GF-D8 (cell line): ENCODE measurements around the gene TMEM203.

Experiments
- DNase-seq: peaks from one replicate; lab custom pipeline; 2025; lab: John Stamatoyannopoulos, UW

The TMEM203 gene

DNA sequence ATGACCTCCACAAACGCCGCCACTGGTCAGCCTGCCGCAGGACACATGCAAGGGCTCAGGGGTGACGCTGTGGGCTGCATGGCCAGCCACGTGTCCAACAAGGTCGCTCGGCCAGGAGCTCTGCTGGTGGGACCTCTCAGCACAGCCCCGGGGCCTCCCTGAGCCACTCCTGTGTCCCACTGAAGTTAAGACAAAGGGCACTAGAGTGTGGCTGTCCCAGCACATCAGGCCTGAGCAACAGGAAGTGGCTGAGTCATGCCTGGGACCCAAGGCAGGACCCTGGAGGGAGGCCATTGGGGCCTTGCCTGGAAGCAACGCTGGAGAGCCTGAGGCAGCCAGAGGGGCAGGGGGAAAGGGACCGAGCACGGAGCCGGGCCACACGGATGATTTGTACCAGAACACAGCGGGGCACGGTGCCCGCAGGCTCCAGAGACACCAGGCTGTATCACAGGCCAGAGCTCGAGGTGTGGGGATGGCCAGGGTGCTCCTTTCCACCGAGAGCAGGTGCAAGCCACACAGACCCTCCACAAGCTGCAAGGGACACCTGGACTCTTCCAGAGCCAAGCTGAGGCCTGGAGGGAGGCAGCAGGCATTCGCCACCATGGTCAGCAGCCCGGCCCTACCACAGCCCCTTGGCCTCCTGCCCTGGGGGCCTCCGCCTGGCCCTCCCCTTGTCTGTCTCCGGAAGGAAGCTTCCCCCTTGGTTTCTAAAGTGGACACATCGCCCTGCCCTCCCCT is 27.1 kb downstream of the TMEM203 start:
- no peak for DNase-seq

GRCh38 chr9:137176302-137177182 is 28.9 kb downstream of the TMEM203 start:
- DNase-seq = no peak

- DNase-seq = no peak
Measured at GRCh38 chr9:137175345-137175961, 30.0 kb downstream of the TMEM203 start.

DNA sequence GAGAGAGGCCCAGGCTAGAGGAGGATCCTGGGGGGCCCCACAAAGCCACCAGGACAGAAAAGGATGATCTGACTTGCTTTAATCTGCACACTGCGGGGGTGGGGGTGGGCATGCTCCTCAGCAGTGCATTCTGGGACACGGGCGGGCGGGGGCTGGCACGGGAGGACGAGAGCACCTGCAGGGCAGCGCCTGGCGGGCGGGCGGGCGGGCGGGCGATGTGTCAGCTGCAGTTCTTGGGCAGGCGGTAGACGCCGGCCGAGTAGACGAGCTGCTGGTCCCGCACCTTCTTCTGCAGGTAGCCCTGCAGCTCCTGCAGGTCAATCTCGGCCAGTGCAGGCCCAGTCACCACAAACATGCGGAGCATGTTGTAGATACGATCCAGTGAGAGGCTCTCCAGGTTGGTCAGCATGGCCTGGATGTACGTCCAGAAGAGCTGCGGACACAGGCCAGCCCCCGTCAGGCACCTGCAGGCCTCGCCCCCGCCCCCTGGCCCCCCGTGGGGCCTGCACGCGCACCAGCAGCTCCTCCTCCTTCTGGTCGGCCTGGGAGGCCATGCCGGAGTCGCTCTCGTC is 30.6 kb downstream of the TMEM203 start:
- DNase-seq = no peak

DNA sequence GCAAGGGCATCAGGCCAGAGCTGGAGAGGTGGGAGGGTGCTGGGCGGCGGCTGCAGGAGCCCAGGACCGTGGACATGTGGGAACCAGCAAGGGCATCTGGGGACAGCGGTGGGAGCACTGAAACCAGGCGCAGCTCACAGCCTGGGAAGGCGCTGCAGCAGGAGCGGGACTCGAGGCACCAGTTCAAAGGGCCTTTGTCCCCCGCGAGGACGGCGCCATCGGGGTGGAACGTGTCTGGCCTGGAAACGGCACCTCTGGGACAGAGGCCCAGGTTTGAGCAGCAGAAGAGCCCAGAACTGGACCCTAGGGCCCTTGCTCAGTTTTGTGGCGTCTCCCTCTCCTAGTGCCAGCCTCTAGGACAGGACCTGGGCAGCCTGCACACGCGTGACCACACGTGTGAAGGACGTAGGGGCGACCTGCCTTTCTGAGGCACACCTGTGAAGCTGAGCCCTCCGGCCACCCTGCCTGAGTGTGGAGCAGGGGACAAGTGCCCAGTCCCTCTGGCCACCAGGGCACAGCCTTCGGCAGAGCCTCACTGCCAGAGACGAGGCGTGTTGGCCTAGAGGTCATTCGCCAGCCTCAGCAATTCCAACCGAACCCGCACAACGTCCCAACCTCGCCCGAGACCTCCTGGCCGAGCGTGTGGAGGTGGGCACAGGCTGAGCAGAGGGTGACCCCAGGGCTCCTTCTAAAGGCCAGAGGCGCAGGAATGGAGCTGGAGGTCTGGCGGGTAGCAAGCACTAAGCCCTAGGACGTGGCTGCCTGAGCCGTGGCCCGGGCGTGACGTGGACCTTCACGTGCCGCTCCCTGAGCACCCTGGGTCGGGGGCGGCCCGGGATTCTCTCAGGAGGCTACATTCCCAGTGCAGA is 31.4 kb downstream of the TMEM203 start:
- DNase-seq = no peak

DNA sequence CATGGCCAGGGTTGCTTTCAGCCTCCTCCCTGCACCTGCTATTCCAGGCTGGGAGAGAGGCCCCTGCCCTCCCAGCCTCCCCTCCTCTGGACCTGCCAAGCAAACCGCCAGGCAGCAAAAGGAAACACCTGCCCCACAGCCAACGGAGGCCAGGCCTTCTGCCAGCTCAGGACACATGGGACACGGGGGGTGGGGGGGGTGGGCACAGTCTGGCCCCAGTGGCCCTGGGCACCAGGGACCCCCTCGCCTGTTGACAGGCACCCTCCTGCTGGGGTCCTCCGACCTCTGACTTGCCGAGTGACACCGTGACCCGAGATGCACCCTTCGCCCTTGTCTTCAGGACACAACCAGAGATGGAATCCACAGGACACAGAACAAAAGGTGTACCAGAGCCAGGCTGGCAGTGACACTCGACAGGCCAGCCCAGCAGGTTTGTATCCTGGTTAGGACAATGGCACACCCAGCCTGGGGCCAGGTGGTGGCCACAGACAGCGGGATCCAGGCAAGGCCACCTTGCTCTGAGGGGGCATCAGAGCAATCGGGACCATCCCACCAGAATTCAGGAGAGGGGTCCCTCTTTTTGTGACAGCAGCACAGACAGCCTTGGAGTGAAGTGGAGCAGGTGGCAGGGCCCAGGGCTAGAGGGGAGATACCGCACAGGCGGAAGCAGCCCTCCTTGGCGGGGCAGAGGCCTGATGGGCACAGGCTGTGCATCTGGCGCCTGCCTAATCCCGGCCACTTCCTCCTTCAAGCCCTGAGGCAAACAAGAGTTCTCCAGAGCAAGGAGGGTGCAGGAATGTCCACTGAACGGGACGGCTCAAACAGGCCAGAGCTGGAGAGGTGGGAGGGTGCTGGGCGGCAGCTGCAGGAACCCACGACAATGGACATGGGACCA is 32.3 kb downstream of the TMEM203 start:
- DNase-seq = peak; percentile 68

DNA sequence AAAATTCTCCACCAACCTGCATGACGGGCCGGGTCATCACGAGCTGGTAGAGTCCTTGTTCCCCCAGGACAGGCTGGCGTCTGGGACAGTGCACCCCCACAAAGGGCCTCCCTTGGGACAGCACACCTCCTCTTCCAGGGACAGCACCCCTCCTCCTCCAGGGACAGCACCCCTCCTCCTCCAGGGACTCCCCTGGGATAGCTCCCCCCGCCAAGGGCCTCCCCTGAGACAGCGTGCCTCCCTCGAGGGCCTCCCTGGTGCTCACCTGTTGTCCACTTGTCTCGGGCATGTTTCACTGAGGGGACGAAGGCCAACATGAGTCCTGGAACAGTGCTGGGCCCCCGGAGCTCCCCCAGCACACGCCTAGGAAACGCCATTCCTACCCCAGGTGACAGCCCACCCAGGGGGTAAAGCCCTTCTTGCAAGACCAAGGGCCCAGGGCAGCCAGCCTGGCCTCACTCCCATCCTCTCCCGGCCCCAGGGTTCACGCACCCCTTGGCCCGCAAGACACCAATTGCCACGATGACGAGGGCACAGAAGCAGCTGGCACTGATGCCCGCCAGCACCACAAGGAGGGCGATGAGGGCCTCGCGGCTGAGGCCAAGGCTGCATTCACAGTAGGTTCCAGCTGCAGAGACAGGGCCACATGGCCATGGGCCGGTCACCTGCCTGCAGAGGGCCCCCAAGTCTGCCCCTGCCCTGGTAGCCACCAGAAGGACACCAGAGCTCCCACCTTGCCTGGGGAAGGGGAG is 34.1 kb downstream of the TMEM203 start:
- DNase-seq = no peak

DNA sequence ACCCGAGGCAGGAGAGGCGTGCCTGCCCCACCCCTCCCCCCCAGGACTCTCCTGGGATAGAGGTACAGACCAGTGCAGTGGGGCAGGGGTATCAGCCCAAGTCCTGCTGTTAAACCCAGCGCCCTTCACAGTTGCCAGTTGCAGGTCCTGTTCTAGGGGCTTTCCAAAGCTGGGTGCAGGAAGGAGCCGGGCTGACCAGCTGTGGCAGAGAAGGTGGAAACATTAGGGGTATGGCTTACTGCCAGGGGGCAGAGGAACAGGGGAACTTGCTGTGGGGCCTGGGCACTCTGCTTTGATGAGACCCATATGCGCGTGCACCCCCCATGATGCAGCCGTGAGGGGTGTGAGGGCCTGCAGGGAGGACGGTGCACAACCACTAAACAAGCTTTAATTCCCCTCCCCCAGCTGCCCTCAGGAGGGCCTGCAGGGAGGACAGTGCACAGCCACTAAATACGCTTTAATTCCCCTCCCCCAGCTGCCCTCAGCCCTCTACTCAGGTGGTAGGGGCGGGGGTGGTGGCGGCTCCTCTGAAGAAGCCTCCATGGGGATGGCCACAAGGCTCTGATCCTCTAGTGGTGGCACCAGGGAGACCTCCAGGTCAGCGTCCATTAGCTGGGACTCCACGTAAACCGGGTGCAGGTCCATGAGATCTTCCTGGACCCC is 34.8 kb downstream of the TMEM203 start:
- no peak for DNase-seq

DNA sequence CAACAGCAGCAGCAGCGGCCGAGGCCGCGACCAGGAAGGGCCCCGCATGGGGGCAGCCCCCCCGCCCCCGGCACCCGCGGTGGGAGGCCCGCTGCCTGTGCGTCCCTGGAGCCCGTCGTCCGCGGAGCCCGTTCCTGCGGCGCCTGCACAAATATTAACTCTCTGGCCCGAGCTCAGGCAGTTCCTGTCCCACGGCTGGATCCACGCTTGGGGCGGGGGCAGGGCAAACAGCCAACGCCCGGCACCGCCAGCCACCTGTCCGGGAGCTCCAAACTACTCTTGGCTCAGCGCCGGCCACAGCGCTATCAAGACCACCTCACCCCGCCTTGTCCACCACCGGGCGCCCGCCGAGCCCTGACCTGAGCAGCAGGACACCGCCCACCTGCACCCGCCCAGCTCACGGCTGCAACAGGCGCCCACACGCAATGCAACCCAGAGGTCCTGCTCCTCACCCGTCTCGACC is 35.5 kb downstream of the TMEM203 start, which contains the start of gene LRRC26:
LRRC26 (minus strand) TSS at position 156 of the 463 bp plus-strand sequence; CDS start at position 48, 108 bp downstream.
- no peak for DNase-seq

DNA sequence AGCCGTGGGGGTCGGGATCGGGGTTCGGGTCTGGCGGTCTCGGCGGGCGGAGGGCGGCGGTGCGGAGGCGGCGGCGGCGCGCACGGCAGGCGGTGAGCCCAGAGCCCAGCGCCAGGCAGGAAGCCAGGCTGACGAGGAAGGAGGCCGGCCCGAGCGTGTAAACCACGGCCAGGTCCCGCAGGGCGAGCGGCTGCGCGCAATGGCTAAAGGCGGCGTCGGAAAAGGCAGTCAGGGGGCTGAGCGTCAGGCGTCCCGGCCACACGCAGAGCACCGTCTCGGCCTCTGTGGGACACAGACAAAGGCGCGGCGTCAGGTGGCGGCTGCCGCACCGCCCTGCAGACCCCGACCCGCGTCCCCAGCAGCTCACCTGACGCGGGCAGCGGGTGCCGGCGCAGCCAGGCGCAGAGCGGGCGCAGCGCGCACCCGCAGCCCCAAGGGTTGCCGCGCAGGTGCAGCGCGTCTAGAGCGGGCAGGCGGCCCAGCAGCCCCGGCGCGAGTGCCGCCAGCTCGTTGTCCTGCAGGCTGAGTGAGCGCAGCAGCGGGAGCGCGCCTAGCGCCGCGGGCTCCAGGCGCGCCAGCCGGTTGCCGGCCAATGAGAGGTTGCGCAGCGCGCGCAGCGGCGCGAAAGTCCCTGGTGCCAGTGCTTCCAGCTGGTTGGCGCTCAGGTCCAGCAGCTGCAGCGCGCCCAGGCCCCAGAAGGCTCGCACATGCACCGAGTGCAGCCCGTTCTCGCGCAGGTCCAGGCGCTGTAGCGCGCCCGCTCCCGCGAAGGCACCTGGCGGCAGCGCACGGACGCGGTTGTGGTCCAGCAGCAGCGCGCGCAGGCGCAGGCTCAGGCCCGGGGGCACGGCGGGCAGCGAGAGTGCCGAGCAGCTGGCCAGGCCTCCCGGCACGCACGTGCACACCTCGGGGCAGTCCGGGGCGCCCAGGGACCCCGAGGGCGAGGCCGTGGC is 36.3 kb downstream of the TMEM203 start:
- peak; percentile 57 for DNase-seq

GRCh38 chr9:137168573-137168903 is 36.9 kb downstream of the TMEM203 start:
- DNase-seq = no peak

DNA sequence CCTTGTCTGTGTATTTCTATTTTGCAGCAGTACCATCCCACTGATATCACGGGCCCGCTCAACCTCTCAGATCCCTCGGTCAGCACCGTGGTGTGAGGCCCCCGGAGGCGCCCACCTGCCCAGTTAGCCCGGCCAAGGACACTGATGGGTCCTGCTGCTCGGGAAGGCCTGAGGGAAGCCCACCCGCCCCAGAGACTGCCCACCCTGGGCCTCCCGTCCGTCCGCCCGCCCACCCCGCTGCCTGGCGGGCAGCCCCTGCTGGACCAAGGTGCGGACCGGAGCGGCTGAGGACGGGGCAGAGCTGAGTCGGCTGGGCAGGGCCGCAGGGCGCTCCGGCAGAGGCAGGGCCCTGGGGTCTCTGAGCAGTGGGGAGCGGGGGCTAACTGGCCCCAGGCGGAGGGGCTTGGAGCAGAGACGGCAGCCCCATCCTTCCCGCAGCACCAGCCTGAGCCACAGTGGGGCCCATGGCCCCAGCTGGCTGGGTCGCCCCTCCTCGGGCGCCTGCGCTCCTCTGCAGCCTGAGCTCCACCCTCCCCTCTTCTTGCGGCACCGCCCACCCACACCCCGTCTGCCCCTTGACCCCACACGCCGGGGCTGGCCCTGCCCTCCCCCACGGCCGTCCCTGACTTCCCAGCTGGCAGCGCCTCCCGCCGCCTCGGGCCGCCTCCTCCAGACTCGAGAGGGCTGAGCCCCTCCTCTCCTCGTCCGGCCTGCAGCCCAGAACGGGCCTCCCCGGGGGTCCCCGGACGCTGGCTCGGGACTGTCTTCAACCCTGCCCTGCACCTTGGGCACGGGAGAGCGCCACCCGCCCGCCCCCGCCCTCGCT is 37.5 kb downstream of the TMEM203 start:
- peak; percentile 65 for DNase-seq

DNA sequence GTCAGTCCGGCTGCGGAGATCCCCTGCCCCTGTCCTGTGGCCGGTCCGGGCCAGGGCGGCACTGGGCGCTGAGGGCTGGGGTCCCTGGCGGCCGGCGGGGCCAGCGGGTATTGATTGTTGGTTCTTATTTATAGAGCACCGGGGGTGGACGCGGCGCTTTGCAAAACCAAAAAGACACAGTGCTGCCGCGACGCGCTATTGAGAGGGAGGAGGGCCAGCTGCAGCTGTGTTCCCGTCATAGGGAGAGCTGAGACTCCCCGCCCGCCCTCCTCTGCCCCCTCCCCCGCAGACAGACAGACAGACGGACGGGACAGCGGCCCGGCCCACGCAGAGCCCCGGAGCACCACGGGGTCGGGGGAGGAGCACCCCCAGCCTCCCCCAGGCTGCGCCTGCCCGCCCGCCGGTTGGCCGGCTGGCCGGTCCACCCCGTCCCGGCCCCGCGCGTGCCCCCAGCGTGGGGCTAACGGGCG is 38.1 kb downstream of the TMEM203 start:
- no peak for DNase-seq

DNA sequence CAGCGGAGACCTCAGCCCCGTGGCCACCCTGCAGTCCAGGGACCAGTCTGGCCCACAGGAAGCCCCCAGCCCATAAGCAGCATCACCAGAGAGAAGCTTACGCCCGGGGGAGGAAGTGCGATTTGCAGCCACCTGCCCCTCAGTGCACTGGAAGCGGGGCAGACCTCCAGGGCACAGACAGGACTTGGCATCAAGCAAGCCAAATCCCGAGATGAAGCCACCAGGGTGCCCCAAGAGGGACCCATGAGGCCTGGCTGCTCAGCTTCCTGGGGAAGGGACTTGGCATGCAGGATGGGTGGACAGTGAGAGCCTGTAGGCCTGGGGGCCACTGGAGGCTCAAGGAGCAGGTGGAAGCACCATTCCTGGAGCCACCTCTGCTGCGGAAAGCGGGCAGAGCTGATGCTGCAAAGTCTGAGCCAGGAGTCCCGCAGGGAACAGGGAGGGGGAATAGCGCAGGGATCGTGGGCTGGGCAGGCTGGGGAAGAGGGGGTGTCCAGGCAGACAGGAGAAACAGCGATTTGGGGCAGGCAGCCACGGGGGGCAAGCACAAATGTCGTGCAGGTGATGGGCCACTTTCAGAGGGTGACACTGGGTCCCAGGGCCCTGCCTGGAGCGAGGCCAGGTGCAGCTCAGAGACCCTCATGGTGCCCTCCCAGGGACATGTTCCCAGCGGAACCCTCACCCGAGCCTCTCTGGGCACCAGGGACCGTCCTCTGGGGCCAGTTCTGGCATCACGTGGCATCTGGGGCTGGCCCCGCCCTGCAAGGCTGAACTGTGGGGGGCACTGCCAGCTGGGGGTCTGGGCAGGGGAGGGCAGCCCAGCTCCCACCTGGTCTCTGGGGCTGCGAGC is 38.8 kb downstream of the TMEM203 start:
- DNase-seq = no peak

GRCh38 chr9:137165250-137165836 is 40.1 kb downstream of the TMEM203 start:
- no peak for DNase-seq
